GOT3 (cell line): ENCODE measurements around the gene GCGR.
"Not testable (repeated sequence)": the region's sequence is repeated elsewhere in the genome, so short reads cannot be mapped to it uniquely, and the experiment has no call there.

Experiments
- DNase-seq: peaks from one replicate; lab custom pipeline; 2025; ENCODE audit warnings: mixed read lengths; lab: John Stamatoyannopoulos, UW

Gene GCGR

DNA sequence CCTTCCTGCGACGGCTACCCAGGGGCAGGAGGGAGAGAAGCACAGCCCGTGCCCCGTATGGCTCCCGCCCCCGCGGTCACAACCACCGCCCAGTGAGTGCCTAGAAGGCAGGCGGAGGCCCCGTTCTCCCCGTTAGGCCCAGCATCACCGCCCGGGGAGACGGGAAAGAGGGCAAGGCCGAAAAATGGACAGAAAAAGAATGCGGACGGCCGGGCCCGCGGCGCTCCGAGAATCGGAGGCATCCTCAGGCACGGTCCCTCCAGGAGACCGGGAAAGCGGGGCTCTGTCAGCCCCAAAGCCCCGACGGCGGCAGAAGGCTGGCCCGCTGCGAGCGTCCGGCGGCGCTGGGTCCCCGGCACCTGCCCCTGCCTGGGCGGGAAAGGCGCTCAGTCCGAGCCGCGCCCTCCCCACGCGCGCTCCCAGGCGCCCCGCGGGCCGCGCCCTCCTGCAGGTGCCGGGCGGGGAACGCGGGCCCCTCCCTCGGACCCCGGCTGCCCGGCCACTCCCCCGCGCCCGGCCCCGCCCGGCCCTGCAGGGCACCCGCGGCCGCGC is 28.7 kb downstream of the GCGR start:
- no peak for DNase-seq

DNA sequence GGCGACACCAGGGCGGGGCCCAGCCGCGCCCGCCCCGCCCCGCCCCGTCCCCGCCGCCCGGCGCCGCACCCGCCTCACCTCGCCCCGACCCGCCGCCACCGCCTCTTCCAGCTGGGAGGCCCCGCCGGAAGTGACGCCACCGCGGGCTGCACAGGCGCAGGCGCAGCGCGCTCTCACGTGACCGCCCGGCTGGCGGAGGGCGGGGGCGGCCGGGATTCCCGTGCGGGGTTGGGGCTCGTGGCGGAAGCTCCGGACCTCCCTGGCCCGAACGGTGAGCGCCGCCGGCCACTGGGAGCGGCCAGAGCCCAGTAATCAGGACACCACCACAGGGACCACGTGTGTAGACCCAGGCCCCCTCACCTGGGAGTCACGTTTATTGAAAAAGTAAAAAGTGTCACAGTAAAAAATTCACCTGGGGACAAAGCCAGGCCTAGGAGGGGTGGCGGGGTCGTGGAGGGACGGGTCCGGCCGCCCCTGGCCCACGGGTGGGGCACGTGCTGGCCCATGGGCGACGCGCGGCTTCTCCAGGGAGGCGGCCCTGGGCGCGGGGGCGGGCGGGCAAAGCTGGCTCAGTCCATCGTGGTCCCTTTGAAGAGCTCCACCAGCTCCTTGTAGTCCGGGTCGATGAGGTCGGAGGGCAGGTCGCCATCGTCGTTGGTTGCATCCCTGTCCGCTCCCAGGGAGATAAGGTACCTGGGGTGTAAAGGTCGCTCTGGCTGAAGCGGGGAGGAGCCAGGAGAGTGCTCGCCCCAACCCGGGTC is 29.4 kb downstream of the GCGR start, which contains the start of gene MCRIP1:
Gene MCRIP1 (minus strand): TSS at position 132 of the 761 bp plus-strand sequence. CDS start 8,785 bp downstream, outside the sequence.
- peak; percentile 81 for DNase-seq

DNA sequence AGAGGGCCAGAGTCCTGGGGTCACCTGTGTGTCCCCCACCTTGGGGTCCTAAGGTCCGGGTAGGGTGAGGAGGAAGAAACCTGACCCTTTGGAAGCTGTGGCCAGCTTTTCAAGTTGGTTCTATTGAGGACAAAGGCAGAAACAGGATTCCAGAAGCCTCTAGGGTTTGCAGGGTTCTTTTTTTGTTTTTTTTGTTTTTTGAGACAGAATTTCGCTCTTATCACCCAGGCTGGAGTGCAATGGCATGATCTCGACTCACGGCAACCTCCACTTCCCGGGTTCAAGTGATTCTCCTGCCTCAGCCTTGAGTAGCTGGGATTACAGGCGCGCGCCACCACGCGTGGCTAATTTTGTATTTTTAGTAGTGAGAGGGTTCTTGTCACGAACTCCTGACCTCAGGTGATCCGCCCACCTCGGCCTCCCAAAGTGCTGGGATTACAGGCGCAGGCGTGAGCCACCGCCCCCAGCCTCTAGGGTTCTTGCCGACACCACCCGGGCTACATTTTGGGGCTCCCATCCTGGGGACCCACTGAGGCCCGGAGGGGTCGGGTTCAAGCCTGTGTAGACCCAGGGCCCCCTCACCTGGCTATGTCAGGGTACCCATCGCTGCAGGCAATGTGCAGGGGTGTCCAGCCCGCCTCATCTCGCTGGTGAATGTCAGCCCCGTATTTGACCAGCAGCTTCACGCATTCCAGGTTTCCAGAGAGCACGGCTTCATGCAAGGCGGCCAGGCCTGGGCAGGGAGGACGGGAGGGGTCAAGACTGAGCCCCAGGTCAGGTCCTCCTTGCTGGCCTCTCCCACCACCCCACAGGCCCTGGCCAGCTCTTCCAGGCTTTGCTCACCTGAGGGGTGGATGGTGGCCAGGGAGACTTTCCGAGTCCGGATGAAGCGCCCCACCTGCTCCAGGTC is 30.2 kb downstream of the GCGR start:
- no peak for DNase-seq

GRCh38 chr17:81834831-81835267 is 30.9 kb downstream of the GCGR start, which contains the start of gene PPP1R27:
TSS of gene PPP1R27 (minus strand) at chr17:81835050. CDS start at chr17:81834953, 97 bp downstream.
- DNase-seq: no peak

DNA sequence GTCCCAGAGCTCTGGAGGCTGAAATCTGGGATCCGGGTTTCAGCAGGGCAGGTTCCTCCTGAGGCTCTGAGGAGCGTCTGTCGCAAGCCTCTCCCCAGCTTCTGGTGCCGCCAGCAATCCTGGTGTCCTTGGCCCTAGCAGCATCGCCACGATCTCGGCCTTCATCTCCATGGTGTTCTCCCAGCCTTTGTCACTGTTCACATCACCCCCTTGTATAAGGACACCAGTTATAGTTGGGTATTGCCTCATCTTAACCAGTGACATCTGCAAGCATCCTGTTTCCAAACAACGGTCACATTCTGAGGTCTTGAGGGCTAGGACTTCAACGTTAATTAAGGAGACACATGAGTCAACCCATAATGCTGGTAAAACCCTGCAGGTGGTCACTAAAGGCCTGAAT is 33.7 kb downstream of the GCGR start:
- DNase-seq: no peak

- DNase-seq: no peak
Observed at GRCh38 chr17:81838753-81839255, 34.9 kb downstream of the GCGR start.

DNA sequence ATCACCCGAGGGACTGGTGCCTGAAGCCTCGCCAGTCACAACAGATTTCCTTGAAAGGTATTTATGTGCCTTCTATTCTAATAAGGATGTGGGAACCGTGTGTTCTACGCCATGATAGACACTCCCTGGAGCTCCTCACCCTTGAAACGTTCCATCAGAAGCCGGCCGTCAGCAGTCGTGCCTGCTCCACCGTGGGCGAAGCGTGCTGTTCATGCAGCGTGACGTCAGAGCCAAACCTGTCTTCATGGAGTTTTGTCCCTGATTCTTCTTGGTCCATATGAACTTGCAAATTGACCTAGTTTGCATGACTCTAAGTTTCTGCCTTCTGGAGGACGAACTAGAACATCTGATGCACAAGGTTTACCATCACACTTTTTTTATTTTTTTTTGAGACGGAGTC is 35.4 kb downstream of the GCGR start:
- DNase-seq: no peak

GRCh38 chr17:81840059-81840458 is 36.1 kb downstream of the GCGR start:
- not testable (repeated sequence) for DNase-seq

- DNase-seq: no peak
Observed at GRCh38 chr17:81840826-81841778, 37.2 kb downstream of the GCGR start.

DNA sequence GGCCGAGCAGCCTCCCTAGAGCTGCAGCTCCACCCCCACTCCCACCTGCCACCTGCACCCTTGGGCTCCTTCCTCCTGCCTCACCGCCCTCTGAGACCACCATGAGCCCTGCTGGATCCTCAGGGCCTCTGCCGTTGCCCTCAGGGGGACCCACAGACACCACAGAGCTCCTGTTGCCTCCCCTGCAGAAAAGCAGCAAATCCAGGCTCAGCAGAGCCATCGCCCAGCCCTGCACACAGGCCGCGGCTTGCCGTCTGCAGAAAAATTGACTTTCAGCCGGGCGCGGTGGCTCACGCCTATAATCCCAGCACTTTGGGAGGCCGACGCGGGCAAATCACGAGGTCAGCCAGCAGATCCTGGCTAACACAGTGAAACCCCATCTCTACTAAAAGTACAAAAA is 37.9 kb downstream of the GCGR start:
- DNase-seq: no peak

GRCh38 chr17:81842378-81842724 is 38.4 kb downstream of the GCGR start:
- no peak for DNase-seq

- DNase-seq: no peak
Observed at GRCh38 chr17:81842725-81843504, 39.0 kb downstream of the GCGR start.

GRCh38 chr17:81843713-81844326 is 39.9 kb downstream of the GCGR start:
- DNase-seq: no peak

GRCh38 chr17:81844327-81844851 is 40.4 kb downstream of the GCGR start:
- no peak for DNase-seq

DNA sequence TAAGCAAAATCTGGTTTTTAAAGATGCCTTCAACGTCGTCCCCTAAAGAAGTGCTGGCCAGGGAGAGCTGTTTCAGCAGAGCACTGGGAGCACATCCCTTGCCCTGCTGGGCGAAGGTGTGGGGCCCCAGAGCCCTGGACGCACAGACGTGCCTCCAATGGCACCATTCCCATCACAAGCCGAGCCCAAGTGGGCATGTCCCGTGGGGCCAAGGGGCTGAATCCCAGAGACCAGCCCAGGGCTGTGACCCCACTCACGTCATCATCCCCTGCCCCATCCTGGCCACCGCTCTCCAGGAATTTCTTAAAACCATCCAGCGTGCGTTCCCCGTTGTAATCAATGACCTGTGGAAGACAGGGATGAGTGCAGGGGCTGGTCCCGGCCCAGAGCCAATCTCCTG is 40.9 kb downstream of the GCGR start:
- no peak for DNase-seq

DNA sequence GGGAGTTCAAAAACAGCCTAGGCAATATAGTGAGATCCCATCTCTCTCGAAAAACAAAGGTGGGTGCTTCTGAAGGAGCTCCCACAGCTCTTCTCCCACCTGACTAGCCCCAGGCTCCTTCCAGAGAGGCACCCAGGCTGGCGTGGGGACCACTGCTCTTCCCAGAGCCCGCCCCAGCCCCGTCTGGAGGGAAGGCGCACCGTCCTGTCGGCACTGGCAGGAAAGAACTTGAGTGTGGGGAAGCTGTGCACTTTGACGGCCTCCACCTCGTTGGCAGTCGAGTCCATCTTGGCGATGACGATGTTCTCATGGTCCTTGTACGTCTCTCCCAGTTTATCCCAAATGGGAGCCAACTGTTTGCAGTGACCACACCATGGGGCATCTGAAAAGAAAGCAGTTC is 41.4 kb downstream of the GCGR start:
- no peak for DNase-seq

DNA sequence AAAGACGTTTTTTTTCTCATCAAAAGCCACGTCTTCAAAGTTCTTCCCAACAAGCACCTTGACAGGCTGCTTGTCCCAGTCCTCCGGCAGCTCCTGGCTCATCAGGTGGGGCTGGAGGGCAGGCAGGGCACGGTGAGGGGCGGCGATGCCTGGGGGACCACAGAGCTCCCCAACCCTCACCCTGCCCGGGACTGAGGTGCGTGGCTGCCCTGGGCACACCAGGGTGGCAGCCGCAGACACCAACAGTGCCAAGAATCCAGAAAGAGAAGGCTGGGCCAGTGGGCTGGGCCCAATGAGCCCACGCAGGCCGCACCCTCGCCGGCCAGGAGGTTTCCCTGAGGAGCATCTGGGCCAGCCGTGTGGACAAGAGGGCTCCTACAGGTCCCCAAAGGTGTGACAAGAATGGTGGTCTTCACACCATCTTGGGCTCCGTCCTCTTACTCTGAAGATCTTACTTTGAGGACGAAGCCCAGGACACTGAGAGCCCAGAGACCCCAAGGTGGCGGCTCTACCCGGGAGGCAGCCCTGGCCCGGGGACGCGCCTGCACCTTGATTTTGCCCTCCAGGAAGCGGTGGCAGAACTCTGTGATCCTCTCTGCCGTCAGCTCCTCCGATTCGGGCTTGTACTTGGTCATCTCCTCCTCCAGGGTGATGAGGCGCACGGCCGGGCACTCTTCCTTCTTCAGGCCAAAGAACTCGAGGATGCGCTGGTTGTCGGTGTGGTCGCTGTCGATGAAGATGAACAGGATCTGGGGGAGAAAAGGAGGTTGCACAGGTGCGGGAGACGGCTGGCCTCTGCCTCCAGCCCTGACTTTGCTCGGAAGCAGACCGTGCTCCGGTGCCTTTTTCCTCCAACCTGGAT is 42.2 kb downstream of the GCGR start:
- no peak for DNase-seq
